HG03097 (cell line): ENCODE data around the gene DNAH6.
A peak's percentile ranks its signal among the peaks of the same experiment; 100 is the strongest.
"Not testable (repeated sequence)": the region's sequence is repeated elsewhere in the genome, so short reads cannot be mapped to it uniquely, and the experiment has no call there.

Experiments
- ATAC-seq: cut with Tn5 transposase; IDR thresholded peaks from one replicate; pipeline ENCODE4 v1.9.1; 2021; ENCODE audit not compliant: unreplicated experiment, low FRiP score

DNAH6 gene, protein sequence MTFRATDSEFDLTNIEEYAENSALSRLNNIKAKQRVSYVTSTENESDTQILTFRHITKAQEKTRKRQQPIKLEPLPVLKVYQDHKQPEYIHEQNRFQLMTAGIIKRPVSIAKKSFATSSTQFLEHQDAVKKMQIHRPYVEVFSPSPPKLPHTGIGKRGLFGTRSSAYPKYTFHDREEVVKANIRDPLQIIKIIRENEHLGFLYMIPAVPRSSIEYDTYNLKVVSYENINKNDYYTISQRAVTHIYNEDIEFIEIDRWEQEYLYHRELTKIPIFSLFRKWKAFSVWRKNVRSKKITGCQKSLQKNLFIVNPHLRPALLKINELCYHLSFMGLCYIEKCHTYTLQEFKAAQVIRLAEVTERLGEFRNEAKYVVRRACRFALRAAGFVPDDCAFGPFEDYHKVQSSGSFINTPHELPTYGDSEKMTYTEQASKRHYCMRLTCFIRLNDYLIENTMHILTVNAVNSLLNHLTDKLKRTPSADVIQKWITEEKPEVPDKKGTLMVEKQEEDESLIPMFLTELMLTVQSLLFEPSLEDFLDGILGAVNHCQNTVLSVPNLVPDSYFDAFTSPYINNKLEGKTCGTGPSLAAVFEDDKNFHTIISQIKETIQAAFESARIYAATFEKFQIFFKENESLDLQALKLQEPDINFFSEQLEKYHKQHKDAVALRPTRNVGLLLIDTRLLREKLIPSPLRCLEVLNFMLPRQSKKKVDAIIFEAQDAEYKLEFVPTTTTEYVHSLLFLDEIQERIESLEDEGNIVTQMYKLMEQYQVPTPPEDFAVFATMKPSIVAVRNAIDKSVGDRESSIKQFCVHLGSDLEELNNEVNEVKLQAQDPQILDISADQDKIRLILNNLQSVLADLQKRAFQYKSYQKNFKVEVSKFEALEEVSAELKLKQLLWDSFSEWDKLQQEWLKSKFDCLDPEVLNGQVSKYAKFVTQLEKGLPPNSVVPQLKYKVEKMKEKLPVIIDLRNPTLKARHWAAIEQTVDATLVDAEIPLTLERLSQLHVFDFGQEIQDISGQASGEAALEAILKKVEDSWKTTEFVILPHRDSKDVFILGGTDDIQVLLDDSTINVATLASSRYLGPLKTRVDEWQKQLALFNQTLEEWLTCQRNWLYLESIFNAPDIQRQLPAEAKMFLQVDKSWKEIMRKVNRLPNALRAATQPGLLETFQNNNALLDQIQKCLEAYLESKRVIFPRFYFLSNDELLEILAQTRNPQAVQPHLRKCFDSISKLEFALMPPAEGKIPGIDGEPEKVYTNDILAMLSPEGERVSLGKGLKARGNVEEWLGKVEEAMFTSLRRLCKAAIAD (N-terminal part only)

DNA sequence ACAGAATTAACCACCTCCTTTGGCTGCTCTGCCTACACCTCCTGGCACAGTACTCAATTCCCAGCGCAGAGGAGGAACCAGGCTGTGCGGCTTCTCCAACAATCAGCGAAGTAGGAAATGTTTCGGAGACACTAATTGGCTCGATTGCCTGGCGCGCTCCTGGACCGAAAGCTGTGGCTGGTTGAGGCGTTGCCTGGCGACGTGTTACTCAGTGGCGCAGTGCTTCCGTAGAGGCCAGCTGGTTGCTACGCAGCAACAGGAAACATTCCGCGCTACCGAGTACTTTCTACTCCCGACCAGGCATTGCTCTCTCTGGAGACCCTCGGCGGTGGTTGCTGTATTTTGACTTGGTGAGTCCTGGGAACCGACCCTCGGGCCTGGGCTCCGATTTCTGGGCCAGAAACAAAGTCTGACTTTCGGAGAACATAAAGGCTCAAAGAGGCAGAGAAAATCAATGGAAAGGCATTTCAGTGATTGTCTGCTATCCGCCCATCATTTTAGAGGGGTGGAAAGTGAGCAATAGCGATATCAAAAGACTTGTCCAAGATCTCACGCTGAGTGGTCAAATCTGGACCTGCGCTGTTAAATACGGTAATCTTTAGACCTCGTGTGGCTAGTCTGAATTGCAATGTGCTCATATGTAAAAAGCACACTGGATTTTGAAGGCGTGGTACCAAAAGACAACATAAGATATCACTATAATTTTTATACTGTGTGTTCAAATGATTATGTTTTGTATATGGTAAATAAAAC lies at the start of gene DNAH6:
Gene DNAH6, plus strand, starts transcription at position 265 of the 753 bp plus-strand sequence. CDS start 1,329 bp downstream, outside the sequence.
- peak; percentile 99 for ATAC-seq

DNA sequence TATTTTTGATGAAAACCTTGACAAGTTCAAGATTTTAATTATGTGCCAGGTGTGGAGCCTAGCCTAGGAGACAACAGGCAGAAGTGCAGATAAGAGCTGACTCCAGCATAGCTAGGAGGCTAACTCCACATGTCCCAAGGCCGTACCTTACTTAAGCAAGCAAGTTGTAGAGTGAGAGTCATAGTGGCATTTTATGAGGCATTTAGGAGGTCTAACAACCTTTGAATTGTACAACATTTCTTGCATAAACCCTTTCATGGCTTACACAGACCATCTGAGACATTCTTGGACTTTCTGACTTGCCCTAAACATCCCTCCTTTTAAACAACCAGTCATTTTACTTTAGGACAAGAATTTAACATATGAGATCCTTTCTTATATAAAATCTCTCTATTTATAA lies 48.9 kb upstream of the DNAH6 start:
- ATAC-seq = no peak

DNA sequence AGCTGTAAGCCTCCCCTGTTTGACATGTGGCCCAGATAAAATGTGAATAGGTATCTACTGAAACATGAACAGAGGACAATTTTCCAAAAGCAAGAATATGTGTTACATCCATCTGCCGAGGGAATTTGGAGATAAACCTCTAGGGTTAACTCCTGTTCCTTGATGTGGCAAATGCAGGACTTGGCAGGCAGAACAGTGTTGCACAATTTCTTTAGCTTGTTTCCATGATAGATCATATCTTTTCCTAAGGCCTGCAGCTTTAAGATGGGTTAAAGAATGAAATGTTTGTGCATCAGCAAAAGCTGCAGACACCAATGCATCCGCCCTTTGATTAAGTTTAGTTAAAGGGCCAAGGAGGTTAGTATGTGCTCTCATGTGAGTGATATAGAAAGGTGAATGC lies 43.9 kb upstream of the DNAH6 start:
- not testable (repeated sequence) for ATAC-seq

DNA sequence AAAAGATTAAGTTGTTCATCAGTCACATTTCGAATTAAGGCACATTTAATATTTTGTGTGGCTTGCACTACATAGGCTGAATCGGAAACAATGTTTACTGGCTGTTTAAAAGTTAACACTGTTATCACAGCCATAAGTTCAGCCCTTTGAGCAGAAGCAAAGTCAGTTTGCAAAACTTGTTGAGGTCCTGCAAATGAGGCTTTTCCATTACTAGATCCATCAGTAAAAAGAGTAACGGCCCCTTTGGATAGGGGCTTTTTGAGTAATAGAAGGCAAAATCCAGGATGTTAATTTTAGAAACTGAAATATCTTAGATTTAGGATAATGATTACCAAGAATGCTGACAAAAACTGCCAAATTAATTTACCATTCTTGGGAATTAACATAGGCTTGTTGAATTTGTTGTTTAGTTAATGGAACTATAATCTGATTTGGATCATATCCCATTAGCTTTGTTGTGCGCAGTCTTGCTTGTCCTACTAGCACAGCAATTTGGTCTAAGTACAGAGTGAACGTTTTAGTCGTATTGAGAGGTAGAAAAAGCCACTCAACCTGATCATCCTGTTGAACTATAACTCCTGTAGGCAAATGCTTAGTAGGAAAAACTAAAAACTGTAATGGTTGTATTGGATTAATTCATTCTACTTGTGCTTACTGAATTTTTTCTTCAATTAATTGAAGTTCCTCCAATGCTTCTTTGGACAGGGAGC lies 43.3 kb upstream of the DNAH6 start:
- ATAC-seq = no peak

DNA sequence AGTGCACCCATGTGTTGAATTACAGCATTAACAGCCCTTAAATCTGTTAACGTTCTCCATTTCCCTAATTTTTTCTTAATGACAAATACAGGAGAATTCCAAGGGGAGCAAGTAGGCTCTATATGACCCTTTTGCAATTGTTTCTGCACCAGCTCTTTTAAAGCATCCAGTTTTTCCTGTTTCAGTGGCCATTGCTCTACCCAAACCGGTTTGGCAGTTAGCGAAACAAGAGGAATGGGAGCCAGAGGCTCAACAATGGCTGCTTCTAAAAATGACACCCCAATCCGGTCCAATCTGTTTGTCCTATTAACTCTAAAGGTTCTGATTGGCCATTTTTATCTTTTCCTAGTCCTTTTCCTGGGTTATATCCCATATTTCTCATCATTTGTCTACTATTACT lies 42.1 kb upstream of the DNAH6 start:
- ATAC-seq = no peak

DNA sequence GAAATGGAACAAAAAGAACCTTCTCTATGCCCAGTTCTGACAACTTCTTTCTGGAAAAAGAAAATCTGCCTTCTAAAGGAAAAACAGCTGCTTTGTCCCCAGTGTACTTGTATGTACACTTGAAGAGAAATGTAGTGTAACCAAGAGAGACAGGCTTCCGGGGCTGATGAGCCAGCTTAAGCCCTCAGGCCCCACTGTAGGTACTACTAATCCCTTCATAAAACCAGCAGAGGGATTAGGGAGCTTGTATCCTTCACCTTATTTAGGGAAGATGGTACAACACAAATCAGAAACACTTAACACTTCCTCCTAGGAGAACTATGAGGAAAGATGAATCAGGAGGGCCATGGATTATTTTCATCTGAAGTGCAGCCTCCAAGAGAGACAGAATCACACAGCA lies 38.4 kb upstream of the DNAH6 start:
- ATAC-seq = no peak

DNA sequence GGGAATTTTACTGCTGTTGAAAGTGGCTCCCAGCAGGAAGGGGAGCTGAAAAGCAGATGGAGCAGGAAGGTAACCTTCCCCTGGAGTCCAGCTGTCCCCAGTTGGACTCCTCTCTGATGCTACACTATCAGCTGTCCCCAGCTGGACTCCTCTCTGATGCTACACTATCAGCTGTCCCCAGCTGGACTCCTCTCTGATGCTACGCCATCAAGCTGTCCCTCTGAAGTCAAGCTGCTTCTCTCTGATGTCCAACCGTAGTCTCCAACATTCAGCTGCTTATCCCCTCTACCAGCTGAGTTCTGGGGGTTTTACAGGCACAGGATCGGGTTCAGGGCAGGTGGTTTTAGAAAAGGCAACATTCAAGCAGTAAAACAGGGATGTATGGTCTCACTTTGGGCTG lies 37.4 kb upstream of the DNAH6 start:
- no peak for ATAC-seq

DNA sequence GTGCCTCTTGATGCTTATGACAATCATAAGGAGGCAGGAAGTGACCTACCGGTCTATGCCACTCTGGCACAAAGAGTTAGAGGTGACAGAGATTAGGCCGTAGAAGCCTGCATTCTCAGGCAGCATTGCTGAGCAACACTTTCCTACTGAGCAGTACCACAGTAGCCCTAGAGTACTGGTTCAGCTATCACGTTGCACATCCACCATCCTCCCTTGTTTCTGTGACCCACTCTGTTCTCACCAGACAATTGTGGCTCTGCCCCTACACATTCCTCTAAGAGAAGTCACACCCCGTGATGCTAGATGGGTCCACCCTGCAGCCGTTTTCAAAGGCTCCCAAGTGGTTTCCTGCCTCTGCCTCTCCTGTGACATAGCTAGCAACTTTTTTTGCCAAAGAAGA lies 34.6 kb upstream of the DNAH6 start:
- no peak for ATAC-seq

DNA sequence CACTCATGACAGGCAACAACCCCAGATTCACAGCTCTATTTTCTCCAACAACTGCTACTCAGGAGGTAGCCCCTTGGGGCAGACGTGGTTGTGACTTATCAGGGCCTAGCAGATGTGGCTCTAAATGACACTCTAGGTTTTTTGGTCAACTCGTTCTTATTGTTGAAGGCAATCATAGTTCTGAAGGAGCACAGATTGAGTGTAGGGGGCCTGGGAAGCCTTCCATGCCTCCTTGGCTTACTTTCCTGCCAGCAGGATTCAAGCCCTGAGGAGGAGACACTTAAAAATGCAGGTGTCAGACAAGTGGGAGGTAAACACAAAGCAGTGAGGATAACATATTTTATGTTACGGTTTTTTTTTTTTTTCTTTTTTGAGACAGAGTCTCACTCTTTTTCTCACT lies 33.7 kb upstream of the DNAH6 start:
- no peak for ATAC-seq

DNA sequence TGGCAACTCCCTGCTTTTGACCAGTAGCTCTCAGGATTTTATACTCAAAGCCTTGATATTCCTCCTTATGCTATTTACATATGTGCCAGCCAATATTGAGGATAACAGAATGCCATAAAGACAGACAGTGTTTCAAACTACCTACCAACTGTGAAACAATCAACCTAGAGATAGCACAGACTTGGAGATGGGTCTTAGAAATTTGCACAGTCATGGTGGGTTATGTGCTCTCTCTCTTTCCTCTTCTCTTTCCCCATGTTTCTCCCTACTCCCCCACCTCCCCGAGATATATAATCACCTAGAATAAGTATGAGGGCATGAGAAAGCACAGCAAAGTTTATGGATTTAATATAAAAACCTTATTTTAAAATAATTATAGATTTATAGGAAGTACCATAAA lies 33.0 kb upstream of the DNAH6 start:
- no peak for ATAC-seq

DNA sequence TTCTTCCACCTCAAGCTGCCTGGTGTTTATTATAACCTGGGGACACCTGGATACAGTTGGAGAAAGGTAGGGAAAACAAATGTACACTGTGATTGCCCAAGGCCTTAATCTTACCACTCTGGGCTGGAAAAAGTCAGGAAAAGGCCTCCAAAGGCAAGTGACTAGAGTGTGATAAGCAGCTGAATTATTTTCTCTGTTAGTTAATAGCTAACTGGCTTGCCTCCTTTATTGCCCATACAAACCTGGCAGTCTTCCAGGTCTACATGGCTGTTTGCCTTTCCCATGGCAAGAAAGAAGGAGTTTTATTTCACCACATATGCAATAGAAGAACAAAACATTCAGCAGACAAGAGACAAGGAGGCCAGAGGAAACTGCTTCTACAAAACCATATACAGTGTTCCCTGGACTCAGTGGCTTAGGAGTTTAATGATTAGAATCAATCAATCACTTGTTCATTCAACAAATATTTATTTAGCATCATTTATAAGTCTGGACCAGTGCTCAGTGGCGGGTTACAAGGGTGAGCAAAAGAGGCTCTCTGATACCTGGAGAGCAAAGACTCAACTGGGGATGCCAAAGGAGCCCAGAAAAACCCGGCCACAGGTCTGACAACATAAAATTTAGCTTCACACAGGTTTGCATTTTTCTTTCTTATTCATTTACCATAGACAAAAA lies 29.7 kb upstream of the DNAH6 start:
- no peak for ATAC-seq

DNA sequence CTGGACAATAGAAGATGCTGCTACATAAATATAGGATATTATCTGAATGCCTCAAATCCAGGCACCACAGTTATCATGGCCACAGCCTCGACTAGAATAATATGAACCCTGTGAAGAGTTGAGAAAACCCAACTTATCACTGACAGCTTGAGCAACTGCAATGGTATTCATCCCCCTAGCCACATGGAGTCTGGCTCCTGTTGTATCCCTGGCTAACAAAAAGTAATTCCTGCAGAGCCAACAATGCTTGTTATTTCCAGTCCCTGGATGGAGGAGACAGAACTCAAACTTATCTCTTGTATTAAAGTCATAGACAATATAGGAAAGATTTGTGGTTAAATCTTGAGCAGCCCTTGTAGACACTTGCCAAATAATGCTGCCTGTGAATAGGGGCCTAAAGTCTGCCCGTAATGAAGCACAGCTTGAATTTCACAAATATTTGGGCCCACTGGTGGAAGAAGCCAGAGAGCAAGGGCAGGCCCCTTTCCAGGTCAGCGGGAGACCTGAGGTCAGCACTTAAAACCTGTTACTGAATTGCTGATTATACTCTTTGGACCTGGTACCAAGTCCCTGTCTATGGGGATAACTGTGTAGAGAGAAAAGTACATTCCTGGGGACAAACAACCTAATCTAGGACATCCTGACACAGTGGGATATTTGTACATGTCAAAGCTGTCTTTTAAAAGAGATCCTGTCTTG lies 28.9 kb upstream of the DNAH6 start:
- no peak for ATAC-seq

DNA sequence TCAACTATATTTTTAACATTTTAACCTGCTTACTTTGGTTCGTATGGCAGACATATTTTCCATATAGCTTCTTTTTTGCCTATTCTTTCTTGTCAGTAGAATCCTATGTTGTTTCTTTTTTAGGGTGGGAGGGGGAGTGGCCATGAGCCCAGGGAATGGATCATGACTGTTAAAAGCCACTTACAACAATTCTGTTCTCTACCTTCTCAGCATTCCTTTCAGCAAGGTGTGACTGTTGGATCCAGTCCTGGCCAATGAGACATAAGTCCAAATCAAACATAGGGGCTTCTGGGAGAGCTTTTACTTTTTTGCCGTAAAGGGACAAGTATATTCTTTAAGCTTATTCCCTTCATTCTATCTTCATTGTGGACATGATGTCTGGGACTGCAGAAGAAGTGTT lies 25.0 kb upstream of the DNAH6 start:
- no peak for ATAC-seq

DNA sequence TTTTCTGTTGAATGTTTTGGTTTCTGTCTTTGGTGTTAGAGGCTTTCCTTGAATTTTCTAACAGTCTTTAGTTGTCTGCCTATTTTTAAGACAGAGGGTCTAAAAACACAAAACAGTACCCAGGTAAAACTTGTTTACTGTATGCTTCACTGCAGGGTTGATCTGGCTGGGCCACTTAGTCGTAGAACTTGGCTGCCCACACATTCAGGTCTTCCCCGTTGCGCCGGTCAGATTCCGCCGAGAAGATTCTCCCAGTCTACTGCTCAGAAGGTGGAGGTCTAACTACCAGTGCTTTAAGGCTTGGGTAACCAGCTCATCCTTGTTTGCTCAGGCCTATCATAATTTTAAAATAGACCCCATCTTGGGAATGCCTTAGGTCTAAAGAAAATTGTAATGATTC lies 24.6 kb upstream of the DNAH6 start:
- ATAC-seq = no peak

DNA sequence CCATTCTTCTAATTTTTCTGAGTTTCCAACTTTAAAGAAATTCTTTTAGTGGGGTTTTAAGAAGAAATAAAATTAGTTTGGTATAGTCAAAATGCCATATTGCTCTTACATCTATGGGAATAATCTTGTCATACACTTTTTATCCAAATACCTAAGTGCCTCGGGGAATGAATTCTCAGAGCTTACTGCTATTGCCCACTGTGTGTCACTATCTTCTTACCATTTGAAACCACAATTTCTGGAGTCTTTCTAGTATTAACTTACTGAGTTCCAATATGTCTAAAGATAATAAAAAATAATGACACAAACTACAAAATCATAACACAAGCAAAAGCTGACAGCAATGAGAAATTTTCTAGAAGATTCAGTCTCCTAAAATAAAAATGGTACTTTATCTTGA lies 23.7 kb upstream of the DNAH6 start:
- ATAC-seq = no peak

DNA sequence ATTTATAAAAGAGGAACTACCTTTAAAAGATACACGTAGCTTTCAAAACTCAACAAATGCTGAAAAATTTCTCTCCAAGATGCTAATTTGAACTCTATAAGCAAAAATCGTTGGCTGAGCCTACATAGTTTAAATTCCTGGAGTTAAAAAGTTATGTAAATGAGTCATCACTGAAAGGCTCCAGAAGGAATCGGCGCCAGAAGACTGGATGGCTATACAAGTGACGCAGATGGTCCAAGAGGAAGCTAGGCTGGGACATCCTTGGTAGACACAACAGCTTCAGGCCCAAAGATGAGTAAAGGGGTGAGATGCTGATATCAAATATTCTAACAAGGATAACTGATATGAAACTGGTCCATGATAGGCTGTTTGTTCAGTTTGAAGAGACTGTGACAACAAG lies 22.8 kb upstream of the DNAH6 start:
- no peak for ATAC-seq

DNA sequence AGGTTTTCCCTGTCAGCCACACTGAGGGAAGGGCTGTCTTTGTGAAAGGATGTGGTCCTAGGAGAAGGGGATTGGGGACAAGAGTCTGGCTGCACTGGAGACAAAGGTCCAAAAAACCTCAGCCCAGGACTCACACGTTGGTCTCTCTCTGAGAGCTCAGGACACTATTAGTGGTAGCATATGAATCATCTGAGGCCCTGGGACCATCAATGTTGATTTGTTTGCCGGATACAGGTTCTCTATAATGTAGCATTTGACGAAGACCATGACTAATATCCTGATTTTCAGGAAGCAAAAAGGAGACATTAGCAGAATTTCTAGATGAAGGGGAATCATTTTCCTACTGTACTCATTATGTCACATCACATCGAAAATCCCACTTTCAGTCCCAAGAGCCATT lies 22.2 kb upstream of the DNAH6 start:
- no peak for ATAC-seq

DNA sequence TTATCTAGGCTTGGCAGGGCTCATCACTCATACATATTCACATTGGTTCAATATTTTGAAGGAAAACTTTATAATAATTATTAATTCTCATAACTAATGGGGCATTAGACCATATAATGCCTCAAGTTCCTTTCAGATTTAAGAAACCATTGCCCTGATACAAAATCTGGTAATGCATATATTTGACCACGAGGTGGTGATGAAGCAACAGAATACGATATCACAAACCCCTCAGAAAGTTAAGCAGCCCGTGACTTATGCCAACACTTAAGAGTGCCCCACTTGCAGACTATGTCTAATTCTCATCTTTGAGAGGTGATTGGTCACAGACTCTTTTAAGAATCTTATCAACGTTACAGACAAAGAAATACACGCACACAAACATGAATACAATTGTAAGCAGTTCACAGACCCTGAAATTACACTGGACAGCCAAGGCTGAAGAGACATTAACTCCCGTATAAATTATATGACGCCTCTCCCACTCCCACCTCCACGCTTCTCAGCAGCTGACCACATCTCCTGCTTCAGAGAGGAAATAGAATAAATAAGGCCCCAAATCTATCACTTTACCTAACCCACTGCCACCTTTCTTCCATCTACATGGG lies 20.7 kb upstream of the DNAH6 start:
- peak; percentile 84 for ATAC-seq
